Chondrocyte (in vitro differentiated cells): ENCODE results near the gene SLC27A3. TPM values are rescaled to one million over a fixed set of nuclear protein-coding genes. Genes with fewer than 3 reads are reported as not detected.

Experiments used
- DNase-seq: peaks from one replicate; pipeline ENCODE4 v3.0.0; 2021; ENCODE audit warnings: mixed read lengths, low spot score
- H3K27ac Mint-ChIP-seq: one replicate; pipeline ENCODE4 v1.8.0; 2021; ENCODE audit warnings: mild to moderate bottlenecking, moderate library complexity, mixed read lengths; ENCODE audit not compliant: unreplicated experiment
- H3K27me3 Mint-ChIP-seq: 2 replicates; pipeline ENCODE4 v1.8.0; 2021; ENCODE audit warnings: low read depth, mixed read lengths
- H3K36me3 Mint-ChIP-seq: 2 replicates; pipeline ENCODE4 v1.8.0; 2021; ENCODE audit warnings: low read depth, mixed read lengths
- H3K4me1 Mint-ChIP-seq: 2 replicates; pipeline ENCODE4 v1.8.0; 2021; ENCODE audit warnings: low read depth, mild to moderate bottlenecking, mixed read lengths
- H3K4me3 Mint-ChIP-seq: one replicate; pipeline ENCODE4 v1.8.0; 2021; ENCODE audit warnings: mild to moderate bottlenecking, moderate library complexity, mixed read lengths; ENCODE audit not compliant: unreplicated experiment
- H3K9me3 Mint-ChIP-seq: 2 replicates; pipeline ENCODE4 v1.8.0; 2021; ENCODE audit warnings: low read depth, mixed read lengths
- CTCF ChIP-seq: fragments of 200-600 bp; sonication (generic); IDR thresholded peaks from 2 replicates; pipeline ENCODE4 v1.5.0; 2021; ENCODE audit warnings: antibody characterized with exemption, mild to moderate bottlenecking, moderate library complexity
- total RNA-seq: library from RNA; stranded (reverse); gene quantifications from 3 replicates; pipeline ENCODE4 v1.2.1, GENCODE V29; 2021

Gene SLC27A3
- total RNA-seq, 1 donor from 2014 or later = 11.6 TPM

GRCh38 chr1:153818876-153819275, 43.7 kb downstream of the SLC27A3 start:
- Mint-ChIP-seq H3K4me1 (no peaks in the 10 kb centered on the region), H3K9me3 (no peaks in the 10 kb centered on the region), H3K27ac (no peak overlapping the region), H3K27me3 (no peaks in the 10 kb centered on the region), H3K4me3 (no peak overlapping the region), H3K36me3 (peaks cover 27% of the 10 kb centered on the region)
- no peak for TF ChIP-seq CTCF
- no peak for DNase-seq

- H3K9me3 Mint-ChIP-seq = no peaks in the 10 kb centered on the region
- H3K27ac Mint-ChIP-seq = no peak overlapping the region
- peaks cover 13% of the 10 kb centered on the region for H3K36me3 Mint-ChIP-seq
- H3K4me3 Mint-ChIP-seq = no peak overlapping the region
- TF ChIP-seq CTCF = peak; percentile 40
- H3K27me3 Mint-ChIP-seq = no peaks in the 10 kb centered on the region
- no peak for DNase-seq
- peaks cover 14% of the 10 kb centered on the region for H3K4me1 Mint-ChIP-seq
Measured at GRCh38 chr1:153827168-153827964, 52.2 kb downstream of the SLC27A3 start.

Other genes with a start within 250 kb of the SLC27A3 start
- 1.4 to 12.1 TPM (median 10.9 TPM) in 3 replicates for gene S100A6, start 239.4 kb upstream of the SLC27A3 start, total RNA-seq
- gene S100A5, start 234.5 kb upstream of the SLC27A3 start, total RNA-seq = 0.47 to 0.94 TPM in 2 of 3 replicates, not detected in the other
- gene S100A4, start 229.6 kb upstream of the SLC27A3 start, total RNA-seq = 331 to 404 TPM (median 388 TPM) in 3 replicates
- 6.5 to 10.8 TPM (median 8.7 TPM) in 3 replicates for gene S100A3, start 226.1 kb upstream of the SLC27A3 start, total RNA-seq
- 15.4 to 22.2 TPM (median 18.9 TPM) in 3 replicates for gene S100A2, start 209.6 kb upstream of the SLC27A3 start, total RNA-seq
- 111 to 122 TPM (median 115 TPM) in 3 replicates for gene S100A16, start 162.3 kb upstream of the SLC27A3 start, total RNA-seq
- not detected in 3 replicates for gene S100A14, start 159.1 kb upstream of the SLC27A3 start, total RNA-seq
- gene S100A13, start 147.9 kb upstream of the SLC27A3 start, total RNA-seq = 98.2 to 113 TPM (median 98.4 TPM) in 3 replicates
- 1.2 to 1.5 TPM (median 1.3 TPM) in 3 replicates for gene S100A1, start 147.0 kb upstream of the SLC27A3 start, total RNA-seq
- gene CHTOP, start 141.3 kb upstream of the SLC27A3 start, total RNA-seq = 44.4 to 56.9 TPM (median 47.9 TPM) in 3 replicates
- gene SNAPIN, start 116.7 kb upstream of the SLC27A3 start, total RNA-seq = 31.1 to 41.8 TPM (median 35.9 TPM) in 3 replicates
- 120 to 164 TPM (median 122 TPM) in 3 replicates for gene ILF2, start 104.4 kb upstream of the SLC27A3 start, total RNA-seq
- 0.21 to 0.27 TPM in 2 of 3 replicates, not detected in the other for gene NPR1, start 96.7 kb upstream of the SLC27A3 start, total RNA-seq
- gene INTS3, start 47.4 kb upstream of the SLC27A3 start, total RNA-seq = 48.6 to 61.0 TPM (median 49.1 TPM) in 3 replicates
- gene GATAD2B, start 147.6 kb downstream of the SLC27A3 start, total RNA-seq = 46.4 to 48.1 TPM (median 47.0 TPM) in 3 replicates
- gene DENND4B, start 171.3 kb downstream of the SLC27A3 start, total RNA-seq = 32.1 to 36.7 TPM (median 36.2 TPM) in 3 replicates
- 24.2 to 32.5 TPM (median 30.9 TPM) in 3 replicates for gene CRTC2, start 183.2 kb downstream of the SLC27A3 start, total RNA-seq
- gene SLC39A1, start 188.1 kb downstream of the SLC27A3 start, total RNA-seq = 83.5 to 87.8 TPM (median 85.6 TPM) in 3 replicates
- gene CREB3L4, start 192.5 kb downstream of the SLC27A3 start, total RNA-seq = 3.7 to 6.6 TPM (median 4.4 TPM) in 3 replicates
- 128 to 158 TPM (median 130 TPM) in 3 replicates for gene JTB, start 202.3 kb downstream of the SLC27A3 start, total RNA-seq
- 111 to 137 TPM (median 116 TPM) in 3 replicates for gene RAB13, start 210.9 kb downstream of the SLC27A3 start, total RNA-seq
- gene RPS27, start 215.4 kb downstream of the SLC27A3 start, total RNA-seq = 951 to 1,224 TPM (median 1,041 TPM) in 3 replicates